DND-41 (cell line): ENCODE data around the gene WDR45B.

ENCODE experiments used
- EZH2 ChIP-seq: IDR thresholded peaks from 3 replicates; pipeline ENCODE4 v1.6.1; 2012; ENCODE audit warnings: borderline replicate concordance, low read depth, mild to moderate bottlenecking, moderate library complexity, low read length, inconsistent platforms; ENCODE audit not compliant: severe bottlenecking
- TF ChIP-seq, protein P1 (sequence below): IDR thresholded peaks from 2 replicates; pipeline ENCODE4 v1.5.1; 2012; ENCODE audit warnings: borderline replicate concordance, low read length, moderate library complexity, mild to moderate bottlenecking; ENCODE audit not compliant: poor library complexity, severe bottlenecking; ENCODE audit errors: extremely low read depth

DNA sequence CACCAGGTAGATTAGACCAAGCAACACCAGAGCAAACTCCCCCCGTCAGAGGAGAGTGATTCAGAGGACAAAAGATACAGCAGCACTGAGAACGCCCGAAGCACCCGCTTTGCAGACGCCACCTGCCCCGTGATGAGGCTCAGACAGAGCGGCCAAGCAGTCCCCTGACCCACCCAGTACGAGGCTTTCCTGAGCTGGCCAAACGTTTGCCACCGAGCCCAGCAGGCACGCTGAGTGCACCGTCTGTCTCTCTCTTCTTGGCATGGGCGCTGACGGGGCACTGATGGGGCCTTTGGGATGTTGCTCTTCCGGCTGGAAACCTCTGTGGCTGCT lies 19.4 kb upstream of the WDR45B start:
- TF ChIP-seq, protein P1, sequence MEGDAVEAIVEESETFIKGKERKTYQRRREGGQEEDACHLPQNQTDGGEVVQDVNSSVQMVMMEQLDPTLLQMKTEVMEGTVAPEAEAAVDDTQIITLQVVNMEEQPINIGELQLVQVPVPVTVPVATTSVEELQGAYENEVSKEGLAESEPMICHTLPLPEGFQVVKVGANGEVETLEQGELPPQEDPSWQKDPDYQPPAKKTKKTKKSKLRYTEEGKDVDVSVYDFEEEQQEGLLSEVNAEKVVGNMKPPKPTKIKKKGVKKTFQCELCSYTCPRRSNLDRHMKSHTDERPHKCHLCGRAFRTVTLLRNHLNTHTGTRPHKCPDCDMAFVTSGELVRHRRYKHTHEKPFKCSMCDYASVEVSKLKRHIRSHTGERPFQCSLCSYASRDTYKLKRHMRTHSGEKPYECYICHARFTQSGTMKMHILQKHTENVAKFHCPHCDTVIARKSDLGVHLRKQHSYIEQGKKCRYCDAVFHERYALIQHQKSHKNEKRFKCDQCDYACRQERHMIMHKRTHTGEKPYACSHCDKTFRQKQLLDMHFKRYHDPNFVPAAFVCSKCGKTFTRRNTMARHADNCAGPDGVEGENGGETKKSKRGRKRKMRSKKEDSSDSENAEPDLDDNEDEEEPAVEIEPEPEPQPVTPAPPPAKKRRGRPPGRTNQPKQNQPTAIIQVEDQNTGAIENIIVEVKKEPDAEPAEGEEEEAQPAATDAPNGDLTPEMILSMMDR = no peak
- no peak for TF ChIP-seq EZH2
